HFFc6 (cell line): ENCODE measurements around the gene UBE2D2. TPM values are rescaled to one million over a fixed set of nuclear protein-coding genes. Genes with fewer than 3 reads are reported as not detected.
A peak's percentile ranks its signal among the peaks of the same experiment; 100 is the strongest.

Experiments
- DNase-seq: peaks from one replicate; pipeline ENCODE4 v3.0.0-alpha.2; 2018
- H3K27ac Mint-ChIP-seq: 2 replicates; pipeline ENCODE4 v1.8.0; 2020; ENCODE audit warnings: mild to moderate bottlenecking, mixed read lengths
- H3K27me3 Mint-ChIP-seq: 2 replicates; pipeline ENCODE4 v1.8.0; 2021; ENCODE audit warnings: mild to moderate bottlenecking, moderate library complexity, mixed read lengths; ENCODE audit not compliant: insufficient read depth
- H3K36me3 Mint-ChIP-seq: 2 replicates; pipeline ENCODE4 v1.8.0; 2021; ENCODE audit warnings: low read depth, mixed read lengths
- H3K4me1 Mint-ChIP-seq: 2 replicates; pipeline ENCODE4 v1.8.0; 2020; ENCODE audit warnings: low read depth, mixed read lengths
- H3K4me3 Mint-ChIP-seq: 2 replicates; pipeline ENCODE4 v1.8.0; 2020; ENCODE audit warnings: mild to moderate bottlenecking, moderate library complexity, mixed read lengths
- H3K9me3 Mint-ChIP-seq: 2 replicates; pipeline ENCODE4 v1.8.0; 2020; ENCODE audit warnings: mild to moderate bottlenecking, mixed read lengths
- total RNA-seq, 6 experiments: library from RNA; stranded (reverse); fragmentation: NEBNext Ultra II Directional; extraction: Animal tissue kit (Norgen Biotek cat#: 25700); gene quantifications; 2 replicates in 1 of 6; 3 replicates in 5 of 6; pipeline ENCODE4 v1.2.3, GENCODE V29; 2021
- TF ChIP-seq, protein P1 (sequence below): fragments of 200-600 bp; sonication (generic); IDR thresholded peaks from 2 replicates; pipeline ENCODE4 v1.5.0; 2021; ENCODE audit warnings: antibody characterized with exemption, mild to moderate bottlenecking

UBE2D2 gene
- total RNA-seq, 6 experiments from 2014 or later, result 113 to 144 (median 123) TPM

DNA sequence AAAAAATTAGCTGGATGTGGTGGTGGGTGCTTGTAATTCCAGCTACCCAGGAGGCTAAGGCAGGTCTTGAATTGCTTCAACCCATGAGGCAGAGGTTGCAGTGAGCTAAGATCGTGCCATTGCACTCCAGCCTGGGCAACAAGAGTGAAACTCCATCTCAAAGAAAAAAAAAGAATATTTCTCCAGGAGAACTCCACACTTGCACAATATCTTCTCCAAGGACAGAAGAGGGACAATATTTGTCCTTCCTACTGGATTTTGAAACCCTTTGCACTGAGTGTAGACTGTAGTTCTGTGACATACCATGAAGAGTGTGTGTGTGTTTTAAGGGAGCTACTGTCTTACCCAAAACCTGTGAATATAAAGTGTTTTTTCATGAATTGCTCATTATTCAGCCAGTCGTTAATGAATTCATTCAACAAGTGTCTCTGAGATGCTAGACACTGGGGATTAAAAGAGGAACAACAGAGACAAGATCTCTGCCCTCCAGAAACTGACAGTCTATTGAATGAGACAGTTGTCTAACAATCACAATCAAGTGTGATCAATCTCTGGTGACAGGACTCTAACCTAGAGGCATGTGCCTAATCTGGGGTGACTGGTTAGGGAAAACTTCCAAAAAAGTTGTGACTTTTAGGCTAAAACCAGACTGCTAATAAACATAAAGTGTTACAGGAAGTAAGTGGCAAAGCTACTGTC lies 9.8 kb upstream of the UBE2D2 start:
- Mint-ChIP-seq H3K36me3 (peaks cover 10% of the 10 kb centered on the region), H3K27ac (no peak overlapping the region), H3K4me1 (no peaks in the 10 kb centered on the region), H3K9me3 (peaks cover 10% of the 10 kb centered on the region), H3K4me3 (no peak overlapping the region), H3K27me3 (peaks cover 8% of the 10 kb centered on the region)
- TF ChIP-seq, protein P1, sequence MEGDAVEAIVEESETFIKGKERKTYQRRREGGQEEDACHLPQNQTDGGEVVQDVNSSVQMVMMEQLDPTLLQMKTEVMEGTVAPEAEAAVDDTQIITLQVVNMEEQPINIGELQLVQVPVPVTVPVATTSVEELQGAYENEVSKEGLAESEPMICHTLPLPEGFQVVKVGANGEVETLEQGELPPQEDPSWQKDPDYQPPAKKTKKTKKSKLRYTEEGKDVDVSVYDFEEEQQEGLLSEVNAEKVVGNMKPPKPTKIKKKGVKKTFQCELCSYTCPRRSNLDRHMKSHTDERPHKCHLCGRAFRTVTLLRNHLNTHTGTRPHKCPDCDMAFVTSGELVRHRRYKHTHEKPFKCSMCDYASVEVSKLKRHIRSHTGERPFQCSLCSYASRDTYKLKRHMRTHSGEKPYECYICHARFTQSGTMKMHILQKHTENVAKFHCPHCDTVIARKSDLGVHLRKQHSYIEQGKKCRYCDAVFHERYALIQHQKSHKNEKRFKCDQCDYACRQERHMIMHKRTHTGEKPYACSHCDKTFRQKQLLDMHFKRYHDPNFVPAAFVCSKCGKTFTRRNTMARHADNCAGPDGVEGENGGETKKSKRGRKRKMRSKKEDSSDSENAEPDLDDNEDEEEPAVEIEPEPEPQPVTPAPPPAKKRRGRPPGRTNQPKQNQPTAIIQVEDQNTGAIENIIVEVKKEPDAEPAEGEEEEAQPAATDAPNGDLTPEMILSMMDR, result no peak
- DNase-seq, result no peak

DNA sequence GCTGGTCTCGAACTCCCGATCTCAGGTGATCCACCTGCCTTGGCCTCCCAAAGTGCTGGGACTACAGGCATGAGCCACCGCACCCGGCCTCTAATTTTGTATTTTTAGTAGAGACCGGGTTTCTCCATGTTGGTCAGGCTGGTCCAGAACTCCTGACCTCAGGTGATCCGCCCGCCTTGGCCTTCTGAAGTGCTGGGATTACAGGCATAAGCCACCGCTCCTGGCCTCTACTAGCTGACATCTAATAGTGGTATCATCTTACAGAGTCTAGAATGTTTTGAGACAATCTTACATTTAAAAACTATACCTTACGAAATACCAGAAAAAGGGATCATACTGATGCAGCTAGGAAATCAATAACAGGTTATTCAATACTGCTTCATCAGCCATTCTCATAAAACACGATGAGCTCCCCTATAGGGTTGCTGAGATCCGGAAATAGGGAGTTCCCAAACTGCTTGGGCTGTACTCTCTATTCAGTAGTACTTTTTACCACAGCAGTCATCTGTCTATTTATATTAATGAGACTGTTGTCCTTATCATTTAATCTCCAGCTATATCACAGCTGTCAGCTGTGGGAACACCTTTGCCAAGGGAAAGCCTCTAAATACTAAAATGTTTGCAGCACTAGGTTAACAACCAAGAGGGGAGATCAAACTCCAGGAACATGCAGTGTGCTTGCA lies 8.1 kb upstream of the UBE2D2 start:
- H3K27me3 Mint-ChIP-seq, result peaks cover 8% of the 10 kb centered on the region
- no peak overlapping the region for H3K4me3 Mint-ChIP-seq
- H3K4me1 Mint-ChIP-seq, result no peaks in the 10 kb centered on the region
- no peak for DNase-seq
- peaks cover 10% of the 10 kb centered on the region for H3K36me3 Mint-ChIP-seq
- H3K9me3 Mint-ChIP-seq, result peaks cover 10% of the 10 kb centered on the region
- H3K27ac Mint-ChIP-seq, result no peak overlapping the region
- TF ChIP-seq, protein P1, result no peak

DNA sequence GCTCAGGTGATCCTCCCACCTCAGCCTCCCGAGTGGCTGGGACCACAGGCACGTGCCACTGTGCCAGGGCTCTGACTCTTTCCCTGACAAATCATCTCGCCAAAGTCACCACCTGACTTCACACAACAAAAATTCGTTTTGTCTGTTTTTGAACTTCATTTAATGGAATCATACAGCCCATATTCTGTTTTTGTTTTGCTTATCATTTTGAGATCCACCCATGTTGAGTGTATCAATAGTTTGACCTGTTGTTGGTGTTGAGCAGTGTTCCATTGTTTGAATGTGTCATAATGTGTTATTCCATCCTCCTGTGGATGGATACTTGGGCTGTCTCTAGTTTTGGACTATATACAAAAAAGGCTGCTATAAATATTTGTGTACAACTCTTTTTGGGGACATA lies 6.9 kb upstream of the UBE2D2 start:
- H3K4me3 Mint-ChIP-seq, result no peak overlapping the region
- H3K36me3 Mint-ChIP-seq, result peaks cover 10% of the 10 kb centered on the region
- H3K9me3 Mint-ChIP-seq, result peaks cover 10% of the 10 kb centered on the region
- no peak overlapping the region for H3K27ac Mint-ChIP-seq
- no peaks in the 10 kb centered on the region for H3K4me1 Mint-ChIP-seq
- TF ChIP-seq, protein P1, result no peak
- DNase-seq, result no peak
- peaks cover 8% of the 10 kb centered on the region for H3K27me3 Mint-ChIP-seq

DNA sequence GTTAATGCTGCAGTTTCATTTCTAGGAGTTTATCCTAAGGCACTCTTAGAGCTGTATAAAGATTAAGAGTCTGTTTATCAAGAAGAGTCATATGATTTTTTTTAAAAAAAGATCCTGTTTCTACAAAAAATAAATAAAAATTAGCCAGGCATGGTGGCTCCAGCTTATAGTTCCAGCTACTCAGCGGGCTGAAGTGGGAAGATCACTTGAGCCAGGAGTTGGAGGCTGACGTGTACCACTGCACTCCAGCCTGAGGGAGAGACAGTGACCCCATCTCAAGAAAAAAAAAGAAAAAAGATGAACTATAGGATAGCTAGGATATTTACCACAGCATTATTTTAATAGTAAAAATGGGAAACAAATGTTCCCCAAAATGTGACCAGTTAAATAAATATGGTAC lies 3.3 kb upstream of the UBE2D2 start:
- no peak overlapping the region for H3K4me3 Mint-ChIP-seq
- peaks cover 7% of the 10 kb centered on the region for H3K36me3 Mint-ChIP-seq
- TF ChIP-seq, protein P1, result no peak
- H3K27ac Mint-ChIP-seq, result no peak overlapping the region
- no peak for DNase-seq
- H3K4me1 Mint-ChIP-seq, result peaks cover 9% of the 10 kb centered on the region
- no peaks in the 10 kb centered on the region; the same call in 1 of the 2 replicates for H3K27me3 Mint-ChIP-seq
- no peaks in the 10 kb centered on the region for H3K9me3 Mint-ChIP-seq

DNA sequence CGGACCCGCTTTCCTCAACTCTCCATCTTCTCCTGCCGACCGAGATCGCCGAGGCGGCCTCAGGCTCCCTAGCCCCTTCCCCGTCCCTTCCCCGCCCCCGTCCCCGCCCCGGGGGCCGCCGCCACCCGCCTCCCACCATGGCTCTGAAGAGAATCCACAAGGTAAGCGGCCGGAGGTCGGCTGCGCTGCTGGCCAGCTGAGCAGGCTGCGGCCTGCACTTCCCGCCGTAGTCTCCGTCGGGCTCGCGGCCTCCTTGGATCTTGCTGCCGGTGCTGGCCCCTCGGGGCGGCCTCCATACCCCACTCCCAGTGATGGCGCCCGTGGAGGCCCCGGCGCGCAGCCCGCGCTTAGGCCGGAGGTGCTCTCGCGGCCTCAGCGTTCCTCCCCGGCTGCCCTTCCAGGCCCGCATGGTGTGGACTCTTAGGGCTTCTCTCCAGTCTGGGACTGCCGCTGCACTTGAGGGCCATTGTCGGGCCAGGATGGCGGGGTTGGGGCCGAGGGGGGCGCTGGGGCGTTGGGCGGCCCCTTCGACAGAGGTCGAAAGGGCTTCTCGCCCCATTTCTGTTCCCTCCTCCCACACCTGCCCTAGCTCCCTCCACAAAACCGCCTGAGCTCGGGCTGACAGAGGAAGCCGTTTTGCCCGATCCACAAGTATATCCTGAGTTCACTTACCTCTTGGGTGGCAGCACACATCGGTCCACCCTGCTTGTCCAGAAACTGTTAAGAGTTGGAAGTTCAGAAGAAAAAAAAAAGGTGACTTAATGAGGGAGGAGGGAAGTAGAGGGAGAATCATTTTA lies 714 bp downstream of the UBE2D2 start:
- H3K9me3 Mint-ChIP-seq, result no peaks in the 10 kb centered on the region
- TF ChIP-seq, protein P1, result no peak
- H3K36me3 Mint-ChIP-seq, result peaks cover 27% of the 10 kb centered on the region
- H3K4me1 Mint-ChIP-seq, result peaks cover 33% of the 10 kb centered on the region
- peak; percentile 13 for DNase-seq
- H3K27me3 Mint-ChIP-seq, result no peaks in the 10 kb centered on the region; the same call in 1 of the 2 replicates
- H3K27ac Mint-ChIP-seq, result peak overlapping the region; percentile 67
- H3K4me3 Mint-ChIP-seq, result peak overlapping the region; percentile 93
